Measurements from ENCODE around the gene AUTS2. TPM values are rescaled to one million over a fixed set of nuclear protein-coding genes. Genes with fewer than 3 reads are reported as not detected.

AUTS2 gene
- total RNA-seq, 3 donors from 2014 or later, result 31.5 to 94.3 (median 81.3) TPM

DNA sequence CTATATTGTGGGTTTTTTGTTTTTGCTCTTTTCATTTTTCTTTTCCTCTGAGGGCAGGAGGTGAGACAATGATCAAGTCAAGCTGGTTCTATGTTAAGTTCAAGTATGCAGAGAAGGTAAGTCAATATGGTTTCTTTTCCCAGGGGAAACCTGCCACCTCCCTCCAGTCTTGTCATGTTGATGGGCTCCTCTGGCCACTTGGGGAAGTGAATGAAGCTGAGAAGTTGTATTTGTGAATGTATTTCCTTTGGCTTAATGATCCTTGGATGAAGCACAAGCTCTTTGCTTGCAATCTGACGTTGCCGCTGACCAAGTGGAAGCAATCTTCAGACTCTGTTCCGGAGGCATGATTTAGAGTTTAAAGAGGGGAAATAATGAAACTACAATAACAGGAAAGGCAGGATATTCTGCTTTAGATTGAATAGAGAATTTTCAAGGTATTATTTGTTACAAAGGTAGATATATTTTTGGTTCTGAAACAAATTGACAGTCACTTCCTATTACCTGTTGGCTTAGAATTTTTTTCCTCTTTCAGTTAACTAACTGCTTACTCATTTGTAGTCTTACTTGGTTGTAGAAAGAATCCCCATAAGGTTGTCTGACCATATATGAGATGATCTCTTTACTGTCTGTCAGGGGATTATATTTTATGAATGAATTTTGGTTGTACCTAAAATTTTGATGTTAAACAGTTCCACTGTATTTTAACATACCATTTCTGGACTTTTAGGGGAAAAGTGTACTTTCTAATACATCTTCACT, 369.6 kb downstream of the AUTS2 start:
- Histone ChIP-seq H3K4me3 (peak overlapping the region in 2 of 3 donors; percentile 12 to 27), H3K27me3 (no peaks in the 10 kb centered on the region), H3K27ac (peak overlapping the region in 1 of 2 donors; percentile 9), H3K4me1 (no peaks in the 10 kb centered on the region), H3K9me3 (no peaks in the 10 kb centered on the region), H3K36me3 (no peaks in the 10 kb centered on the region)
- no peak for DNase-seq (ENCODE audit: low spot score in 2 of 2)
- TF ChIP-seq, protein P1, sequence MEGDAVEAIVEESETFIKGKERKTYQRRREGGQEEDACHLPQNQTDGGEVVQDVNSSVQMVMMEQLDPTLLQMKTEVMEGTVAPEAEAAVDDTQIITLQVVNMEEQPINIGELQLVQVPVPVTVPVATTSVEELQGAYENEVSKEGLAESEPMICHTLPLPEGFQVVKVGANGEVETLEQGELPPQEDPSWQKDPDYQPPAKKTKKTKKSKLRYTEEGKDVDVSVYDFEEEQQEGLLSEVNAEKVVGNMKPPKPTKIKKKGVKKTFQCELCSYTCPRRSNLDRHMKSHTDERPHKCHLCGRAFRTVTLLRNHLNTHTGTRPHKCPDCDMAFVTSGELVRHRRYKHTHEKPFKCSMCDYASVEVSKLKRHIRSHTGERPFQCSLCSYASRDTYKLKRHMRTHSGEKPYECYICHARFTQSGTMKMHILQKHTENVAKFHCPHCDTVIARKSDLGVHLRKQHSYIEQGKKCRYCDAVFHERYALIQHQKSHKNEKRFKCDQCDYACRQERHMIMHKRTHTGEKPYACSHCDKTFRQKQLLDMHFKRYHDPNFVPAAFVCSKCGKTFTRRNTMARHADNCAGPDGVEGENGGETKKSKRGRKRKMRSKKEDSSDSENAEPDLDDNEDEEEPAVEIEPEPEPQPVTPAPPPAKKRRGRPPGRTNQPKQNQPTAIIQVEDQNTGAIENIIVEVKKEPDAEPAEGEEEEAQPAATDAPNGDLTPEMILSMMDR (IDR thresholded peaks at IDR 0.05), result no peak
- TF ChIP-seq POLR2AphosphoS5 (IDR thresholded peaks at IDR 0.05) (no peak), POLR2A (IDR thresholded peaks at IDR 0.05) (no peak)
- intact Hi-C loops (cut with DNase I; ENCODE audit: low total_unique reads), result no loop called here

DNA sequence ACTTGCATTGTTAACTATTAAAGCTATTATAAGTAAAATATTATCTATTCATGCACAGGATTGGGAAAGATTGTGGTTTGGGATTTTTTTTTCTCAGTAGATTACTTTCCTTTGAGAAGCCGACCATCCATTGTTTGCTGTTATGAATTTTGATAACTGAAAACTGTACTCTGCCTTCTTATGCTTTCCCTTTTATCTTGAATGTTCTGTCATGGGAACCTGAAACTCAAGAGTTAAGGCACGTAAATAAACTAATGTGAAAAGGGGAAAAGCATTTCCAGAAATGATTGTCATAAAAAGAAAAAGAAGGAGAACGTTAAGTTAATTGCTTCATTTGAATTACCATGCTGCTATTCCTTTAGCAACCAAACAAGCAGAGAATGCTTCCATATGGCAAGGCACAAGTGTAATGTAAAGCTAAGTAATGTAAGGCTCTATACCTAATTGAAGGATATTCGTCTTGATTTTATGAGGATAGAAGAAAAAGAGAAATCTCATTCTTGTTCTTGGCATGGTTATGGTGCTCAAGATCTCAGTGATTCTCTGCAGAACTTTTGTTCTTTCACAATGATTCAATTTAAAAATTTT, 370.8 kb downstream of the AUTS2 start:
- H3K36me3 ChIP-seq, result no peaks in the 10 kb centered on the region
- no peaks in the 10 kb centered on the region for H3K9me3 ChIP-seq
- TF ChIP-seq POLR2AphosphoS5 (IDR thresholded peaks at IDR 0.05), result no peak
- TF ChIP-seq, protein P1 (IDR thresholded peaks at IDR 0.05), result no peak
- no peak for TF ChIP-seq POLR2A (IDR thresholded peaks at IDR 0.05)
- DNase-seq (ENCODE audit: low spot score in 2 of 2), result no peak
- no peaks in the 10 kb centered on the region for H3K4me1 ChIP-seq
- no peak overlapping the region for H3K27ac ChIP-seq
- intact Hi-C loops (cut with DNase I; ENCODE audit: low total_unique reads), result no loop called here
- no peaks in the 10 kb centered on the region for H3K27me3 ChIP-seq
- no peak overlapping the region for H3K4me3 ChIP-seq

DNA sequence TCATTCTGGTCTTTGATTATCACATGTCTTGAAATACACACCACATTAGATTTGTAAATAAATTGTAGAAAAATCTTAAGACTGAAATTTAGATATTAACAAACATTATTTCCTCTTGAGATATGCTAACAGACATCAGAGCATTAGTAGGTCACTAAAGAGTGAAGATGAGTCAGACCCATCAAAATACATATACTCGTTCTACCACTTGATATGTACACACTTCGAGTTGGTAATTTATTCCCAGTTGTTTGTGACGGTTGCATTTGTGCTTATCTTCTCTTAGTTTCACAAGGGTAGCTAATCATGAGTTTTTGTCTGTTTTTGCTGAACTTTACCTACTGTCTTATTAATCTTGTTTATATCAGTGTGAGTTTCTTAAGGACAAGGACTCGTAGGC, 383.4 kb downstream of the AUTS2 start:
- Histone ChIP-seq H3K36me3 (no peaks in the 10 kb centered on the region), H3K27me3 (no peaks in the 10 kb centered on the region), H3K4me3 (no peak overlapping the region), H3K27ac (no peak overlapping the region), H3K4me1 (no peaks in the 10 kb centered on the region), H3K9me3 (no peaks in the 10 kb centered on the region)
- intact Hi-C loops (cut with DNase I; ENCODE audit: low total_unique reads), result no loop called here
- no peak for DNase-seq (ENCODE audit: low spot score in 2 of 2)
- TF ChIP-seq, protein P1 (IDR thresholded peaks at IDR 0.05), result no peak

DNA sequence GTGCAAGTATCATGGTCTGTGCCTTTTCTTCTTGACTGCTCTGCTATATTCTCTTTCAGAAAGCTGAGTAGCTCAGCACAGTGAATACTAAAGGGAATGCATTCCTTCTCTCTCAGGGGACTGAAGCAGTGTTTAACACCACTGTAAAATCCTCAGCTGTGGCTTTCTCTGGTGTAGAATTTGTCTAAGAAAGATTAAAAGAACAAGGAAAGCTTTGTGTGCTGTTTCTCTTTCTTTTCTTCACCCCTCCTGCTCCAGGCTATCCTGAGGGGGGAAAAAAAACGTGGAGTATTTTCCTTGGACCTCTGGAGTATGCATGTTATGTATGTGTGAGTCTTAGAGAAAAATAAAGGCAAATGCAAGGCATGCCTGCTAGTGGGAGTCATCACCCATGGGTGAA, 383.9 kb downstream of the AUTS2 start:
- intact Hi-C loops (cut with DNase I; ENCODE audit: low total_unique reads), result no loop called here
- Histone ChIP-seq H3K27ac (no peak overlapping the region), H3K9me3 (no peaks in the 10 kb centered on the region), H3K4me3 (no peak overlapping the region), H3K36me3 (no peaks in the 10 kb centered on the region), H3K4me1 (no peaks in the 10 kb centered on the region), H3K27me3 (no peaks in the 10 kb centered on the region)
- no peak for DNase-seq (ENCODE audit: low spot score in 2 of 2)
- TF ChIP-seq, protein P1 (IDR thresholded peaks at IDR 0.05), result no peak
- TF ChIP-seq POLR2A (IDR thresholded peaks at IDR 0.05) (no peak), POLR2AphosphoS5 (IDR thresholded peaks at IDR 0.05) (no peak)

DNA sequence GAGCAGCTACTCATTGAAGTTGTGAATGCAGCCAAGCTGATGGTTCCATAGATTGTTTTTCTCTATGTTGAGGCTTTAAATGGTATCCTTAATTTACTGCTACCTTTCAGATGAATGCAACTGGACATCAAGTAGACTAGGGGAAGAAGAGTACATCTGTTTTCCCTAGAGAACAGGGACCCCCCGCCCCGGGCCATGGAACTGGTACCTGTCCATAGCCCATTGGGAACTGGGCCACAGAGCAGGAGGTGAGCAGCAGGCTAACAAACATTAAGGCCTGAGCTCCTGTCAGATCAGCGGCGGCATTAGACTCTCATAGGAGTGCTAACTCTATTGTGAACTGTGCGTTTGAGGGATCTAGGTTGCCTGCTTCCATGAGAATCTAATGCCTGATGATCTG, 391.3 kb downstream of the AUTS2 start:
- no peak for DNase-seq (ENCODE audit: low spot score in 2 of 2)
- H3K4me1 ChIP-seq, result no peaks in the 10 kb centered on the region
- H3K9me3 ChIP-seq, result no peaks in the 10 kb centered on the region
- H3K27ac ChIP-seq, result no peak overlapping the region
- intact Hi-C loops (cut with DNase I; ENCODE audit: low total_unique reads), result no loop called here
- H3K27me3 ChIP-seq, result no peaks in the 10 kb centered on the region
- no peaks in the 10 kb centered on the region for H3K36me3 ChIP-seq
- no peak overlapping the region for H3K4me3 ChIP-seq
- no peak for TF ChIP-seq POLR2A (IDR thresholded peaks at IDR 0.05)
- TF ChIP-seq POLR2AphosphoS5 (IDR thresholded peaks at IDR 0.05), result no peak
- TF ChIP-seq, protein P1 (IDR thresholded peaks at IDR 0.05), result no peak

Measured in breast epithelium (tissue), 4 donors.